GM12878 (cell line): ENCODE data around the gene MEIS1.

Source experiments
- BMI1 ChIP-seq: fragments of 450-650 bp; IDR thresholded peaks from 2 replicates; pipeline ENCODE4 v1.6.1; 2016; ENCODE audit warnings: mild to moderate bottlenecking, moderate library complexity, borderline replicate concordance
- CREM ChIP-seq: IDR thresholded peaks from 2 replicates; pipeline ENCODE4 v1.6.1; 2014; ENCODE audit warnings: antibody characterized with exemption, low read depth
- CTCF ChIP-seq, 3 experiments: IDR thresholded peaks in 2 of 3; conservative IDR thresholded peaks in 1 of 3; 2 replicates each; pipeline ENCODE4 v1.5.1; 2011; ENCODE audit warnings: low read depth in 3 of 3, low read length in 3 of 3, mild to moderate bottlenecking in 3 of 3, control low read depth in 2 of 3, moderate library complexity in 2 of 3, inconsistent platforms in 1 of 3, mixed read lengths in 1 of 3; ENCODE audit not compliant: control insufficient read depth in 2 of 3, insufficient read depth in 1 of 3; ENCODE audit errors: extremely low read depth in 1 of 3
- EP300 ChIP-seq, 2 experiments: fragments of 150-350 bp in 1 of 2; IDR thresholded peaks; 2 replicates each; pipeline ENCODE4 v1.6.1; 2011 to 2012; ENCODE audit warnings: low read depth in 2 of 2, low read length in 2 of 2, borderline replicate concordance in 1 of 2, improper control_type of control experiment in 1 of 2, inconsistent platforms in 1 of 2; ENCODE audit not compliant: control insufficient read depth in 1 of 2
- EZH2 ChIP-seq: IDR thresholded peaks from 2 replicates; pipeline ENCODE4 v1.6.1; 2012; ENCODE audit warnings: low read depth, mild to moderate bottlenecking, control low read depth, inconsistent platforms, low read length, borderline replicate concordance; ENCODE audit not compliant: control insufficient read depth
- HDGF ChIP-seq: fragments of 450-650 bp; IDR thresholded peaks from 2 replicates; pipeline ENCODE4 v1.6.1; 2016; ENCODE audit warnings: antibody characterized with exemption
- NBN ChIP-seq: fragments of 450-650 bp; IDR thresholded peaks from 2 replicates; pipeline ENCODE4 v1.6.1; 2016
- NR2C2 ChIP-seq: IDR thresholded peaks from 2 replicates; pipeline ENCODE4 v1.6.1; 2011; ENCODE audit warnings: borderline replicate concordance, low read depth; ENCODE audit not compliant: control insufficient read depth, insufficient read length
- POLR2A ChIP-seq: IDR thresholded peaks from 2 replicates; pipeline ENCODE4 v1.6.1; 2011; ENCODE audit warnings: low read depth, mild to moderate bottlenecking, low read length
- REST ChIP-seq: IDR thresholded peaks from 2 replicates; pipeline ENCODE4 v1.6.1; 2012; ENCODE audit warnings: mild to moderate bottlenecking, low read depth, low read length
- TAF1 ChIP-seq: IDR thresholded peaks from 2 replicates; pipeline ENCODE4 v1.6.1; 2011; ENCODE audit warnings: mild to moderate bottlenecking, low read depth, low read length, borderline replicate concordance
- TCF12 ChIP-seq: IDR thresholded peaks from 2 replicates; pipeline ENCODE4 v1.6.1; 2011; ENCODE audit warnings: low read depth, mild to moderate bottlenecking, low read length
- USF2 ChIP-seq: IDR thresholded peaks from 2 replicates; pipeline ENCODE4 v1.6.1; 2011; ENCODE audit warnings: low read depth, low read length, improper control_type of control experiment, borderline replicate concordance
- YBX1 ChIP-seq: fragments of 450-650 bp; IDR thresholded peaks from 2 replicates; pipeline ENCODE4 v1.6.1; 2016; ENCODE audit warnings: antibody characterized with exemption

GRCh38 chr2:66432801-66433694 lies 1.9 kb upstream of the MEIS1 start:
- TF ChIP-seq HDGF, result no peak
- TF ChIP-seq REST, result no peak
- TF ChIP-seq USF2, result no peak
- TF ChIP-seq EZH2, result no peak
- no peak for TF ChIP-seq CREM
- no peak for TF ChIP-seq POLR2A
- no peak for TF ChIP-seq EP300 (IDR thresholded peaks at IDR 0.05; ENCODE audit: borderline replicate concordance in 1 of 2, control insufficient read depth in 1 of 2, low read depth in 2 of 2, low read length in 2 of 2)
- no peak for TF ChIP-seq CTCF (IDR thresholded peaks at IDR 0.05 in 2 of 3, conservative IDR thresholded peaks at IDR 0.05 in 1 of 3; ENCODE audit: control insufficient read depth in 2 of 3, extremely low read depth in 1 of 3, insufficient read depth in 1 of 3, low read depth in 3 of 3, low read length in 3 of 3)
- no peak for TF ChIP-seq NBN
- TF ChIP-seq TCF12, result no peak
- no peak for TF ChIP-seq NR2C2
- TF ChIP-seq YBX1, result no peak
- no peak for TF ChIP-seq TAF1
- TF ChIP-seq BMI1, result no peak
